K562 (cell line): ENCODE results near the gene CD22. TPM values are rescaled to one million over a fixed set of nuclear protein-coding genes. Genes with fewer than 3 reads are reported as not detected.
A peak's percentile ranks its signal among the peaks of the same experiment; 100 is the strongest.
"Not testable (repeated sequence)": the region's sequence is repeated elsewhere in the genome, so short reads cannot be mapped to it uniquely, and the experiment has no call there.

Source experiments
- ATAC-seq: fragments of 200-7000 bp; cut with Tn5 transposase; 3 replicates; pipeline ENCODE4 v1.9.1; 2020; ENCODE audit warnings: moderate library complexity
- BruUV-seq: library from RNA; stranded (reverse); fragments of 400-500 nt; replicated peaks from 2 replicates; lab custom pipeline; 2021; lab: Mats Ljungman, UMichigan
- CTCF ChIA-PET: fragments of 300-600 bp; formaldehyde crosslinking; extraction: SDS; loops from one replicate; lab custom pipeline; 2021; ENCODE audit warnings: low intra/inter-chr PET ratio; lab: Yijun Ruan, JAX
- POLR2A ChIA-PET: fragments of 300-600, 350-650 bp; sonication (Branson Sonifier 250); formaldehyde crosslinking; extraction: SDS; loops from one replicate; lab custom pipeline; 2021; ENCODE audit warnings: antibody characterized with exemption, inconsistent platforms; lab: Yijun Ruan, JAX
- DNase-seq, 4 experiments: peaks; one replicate each; pipeline versions ENCODE4 v3.0.0 to v3.0.0-alpha.2; 2011 to 2018; ENCODE audit warnings: low spot score in 3 of 4, mixed read lengths in 3 of 4; ENCODE audit errors: extremely low read depth in 1 of 4
- FAIRE-seq: peaks from 2 replicates; lab custom pipeline; 2011; peaks lifted over from hg19 to GRCh38; lab: Jason Lieb, UNC
- H2AFZ ChIP-seq: 2 replicates; pipeline ENCODE4 v1.6.0; 2011; ENCODE audit warnings: low read depth, low read length, control low read depth, inconsistent platforms
- H3K27ac ChIP-seq: fragments of 200-600 bp; 3 replicates; pipeline ENCODE4 v1.8.0; 2011; ENCODE audit warnings: low read depth, mild to moderate bottlenecking, control low read depth, inconsistent platforms, low read length, moderate library complexity, mixed read lengths; ENCODE audit errors: extremely low read depth
- H3K27me3 ChIP-seq, 2 experiments: fragments of 300-600 bp in 1 of 2; 2 replicates in 1 of 2; 3 replicates in 1 of 2; pipeline versions ENCODE4 v1.6.0 to v1.8.0; 2011; ENCODE audit warnings: inconsistent platforms in 2 of 2, low read length in 2 of 2, mild to moderate bottlenecking in 1 of 2, mixed read lengths in 1 of 2, moderate library complexity in 1 of 2; ENCODE audit not compliant: control insufficient read depth in 2 of 2, insufficient read depth in 2 of 2
- H3K36me3 ChIP-seq: fragments of 300-600 bp; 3 replicates; pipeline ENCODE4 v1.8.0; 2011; ENCODE audit warnings: mild to moderate bottlenecking, low read length, inconsistent platforms; ENCODE audit not compliant: control insufficient read depth, insufficient read depth
- H3K4me1 ChIP-seq, 2 experiments: fragments of 200-600 bp in 1 of 2; replicated peaks in 1 of 2; 2 replicates in 1 of 2; 3 replicates in 1 of 2; pipeline versions ENCODE4 v1.5.1 to v1.8.0; 2011; ENCODE audit warnings: inconsistent platforms in 2 of 2, low read length in 2 of 2, mild to moderate bottlenecking in 1 of 2, mixed read lengths in 1 of 2, moderate library complexity in 1 of 2; ENCODE audit not compliant: control insufficient read depth in 2 of 2, insufficient read depth in 2 of 2
- H3K4me2 ChIP-seq: 2 replicates; pipeline ENCODE4 v1.6.1; 2011; ENCODE audit warnings: low read length, control low read depth, inconsistent platforms, mixed read lengths; ENCODE audit not compliant: insufficient read depth
- H3K4me3 ChIP-seq: fragments of 200-600 bp; sonication (generic), shearing (Covaris generic); 2 replicates; pipeline ENCODE4 v1.5.1; 2016; ENCODE audit warnings: control low read depth, inconsistent platforms
- H3K79me2 ChIP-seq: fragments of 200-600 bp; 3 replicates; pipeline ENCODE4 v1.8.0; 2011; ENCODE audit warnings: low read length, inconsistent platforms; ENCODE audit not compliant: control insufficient read depth, insufficient read depth
- H3K9ac ChIP-seq, 2 experiments: 2 replicates each; pipeline versions ENCODE4 v1.6.0 to v1.6.1; 2011; ENCODE audit warnings: low read depth in 2 of 2, low read length in 2 of 2, control low read depth in 1 of 2, inconsistent platforms in 1 of 2, mild to moderate bottlenecking in 1 of 2, mixed read lengths in 1 of 2; ENCODE audit not compliant: insufficient read depth in 1 of 2
- H3K9me1 ChIP-seq: one replicate; pipeline ENCODE4 v1.6.0; 2011; ENCODE audit warnings: inconsistent platforms, mild to moderate bottlenecking, low read length, moderate library complexity; ENCODE audit not compliant: control insufficient read depth, insufficient read depth
- H3K9me3 ChIP-seq: replicated peaks from 2 replicates; pipeline ENCODE4 v1.5.1; 2011; ENCODE audit warnings: low read depth, low read length, inconsistent platforms; ENCODE audit not compliant: control insufficient read depth, insufficient read depth
- H4K20me1 ChIP-seq: replicated peaks from 2 replicates; pipeline ENCODE4 v1.6.1; 2011; ENCODE audit warnings: low read length, inconsistent platforms, mixed read lengths; ENCODE audit not compliant: control insufficient read depth, insufficient read depth
- WGBS: fragments of 100-300 bp; shearing (Covaris generic); methylation state at CpG from one replicate; pipeline ENCODE4 v1.1.6; 2016; ENCODE audit warnings: low coverage, mixed read lengths; ENCODE audit not compliant: insufficient coverage; ENCODE audit errors: missing lambda C conversion rate; 5-methylcytosine and 5-hydroxymethylcytosine counted together
- in situ Hi-C: fragments of 300-500 bp; cut with MboI; formaldehyde crosslinking; loops from 4 replicates; pipeline ENCODE4 v1.15.0; 2018; ENCODE audit warnings: inconsistent platforms, mixed read lengths
- intact Hi-C: fragments of 100-400 bp; cut with micrococcal nuclease; formaldehyde crosslinking; loops from 2 replicates; pipeline ENCODE4 v1.14.2; 2022
- polyA plus RNA-seq, 8 experiments: library from polyadenylated mRNA; depleted of rRNA in 4 of 8; stranded (reverse) in 5 of 8; unstranded in 3 of 8; fragments of >200 nt; fragmentation: Nextera tagmentation in 2 of 8; fragmentation: Illumina TruSeq in 1 of 8; extraction: Ambion mirVana in 2 of 8; extraction: Trizol in 1 of 8; gene quantifications; 2 replicates each; pipeline versions ENCODE4 v1.2.1 to v1.2.3, GENCODE V29; 2011 to 2014; ENCODE audit warnings: inconsistent platforms in 1 of 8, missing spikeins in 1 of 8
- total RNA-seq, 7 experiments: library from RNA; depleted of rRNA in 6 of 7; stranded (reverse); fragments of >200 nt in 6 of 7; fragmentation: Illumina TruSeq in 2 of 7; extraction: Trizol in 2 of 7; gene quantifications; 2 replicates each; pipeline versions ENCODE4 v1.2.1 to v1.2.3, GENCODE V29; 2011 to 2021; ENCODE audit warnings: low replicate concordance in 1 of 7

CD22 gene
- total and polyA plus RNA-seq, 9 of the 15 experiments (the other 6 are each of a cell fraction or from before 2014, with no cell fraction given), result 0.29 to 5.0 (median 3.5) TPM

DNA sequence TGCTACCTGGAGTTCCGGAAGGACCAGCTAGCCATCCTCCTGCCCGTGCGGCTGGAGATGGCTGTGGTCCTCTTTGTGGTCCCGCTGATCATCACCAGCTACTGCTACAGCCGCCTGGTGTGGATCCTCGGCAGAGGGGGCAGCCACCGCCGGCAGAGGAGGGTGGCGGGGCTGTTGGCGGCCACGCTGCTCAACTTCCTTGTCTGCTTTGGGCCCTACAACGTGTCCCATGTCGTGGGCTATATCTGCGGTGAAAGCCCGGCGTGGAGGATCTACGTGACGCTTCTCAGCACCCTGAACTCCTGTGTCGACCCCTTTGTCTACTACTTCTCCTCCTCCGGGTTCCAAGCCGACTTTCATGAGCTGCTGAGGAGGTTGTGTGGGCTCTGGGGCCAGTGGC lies 30.4 kb downstream of the CD22 start:
- H3K27me3 ChIP-seq, result peaks cover 14 to 46% of the 10 kb centered on the region in 2 experiments; a peak in 4 of 5 replicates
- ATAC-seq, H2AFZ ChIP-seq, H3K79me2 ChIP-seq, H3K4me1 ChIP-seq, POLR2A ChIA-PET, H4K20me1 ChIP-seq, BruUV-seq, H3K36me3 ChIP-seq, H3K4me2 ChIP-seq, H3K4me3 ChIP-seq, DNase-seq, H3K9me3 ChIP-seq, H3K9ac ChIP-seq, H3K27ac ChIP-seq, intact Hi-C loops, in situ Hi-C loops, CTCF ChIA-PET, H3K9me1 ChIP-seq: not testable (repeated sequence)
- FAIRE-seq, result peak; percentile 32
- WGBS, result 10% methylated on average over 12 of the region's 21 CpGs

- H3K27ac ChIP-seq, H3K36me3 ChIP-seq, H3K4me1 ChIP-seq, DNase-seq, H3K79me2 ChIP-seq, H3K9me1 ChIP-seq, H3K9ac ChIP-seq, FAIRE-seq, in situ Hi-C loops, H2AFZ ChIP-seq, H3K4me2 ChIP-seq, H4K20me1 ChIP-seq, ATAC-seq, BruUV-seq, H3K9me3 ChIP-seq, CTCF ChIA-PET, intact Hi-C loops, H3K4me3 ChIP-seq, POLR2A ChIA-PET: not testable (repeated sequence)
- no CpG with 5 or more reads among the region's 5 CpGs for WGBS
- peaks cover 14 to 50% of the 10 kb centered on the region in 2 experiments; a peak in 4 of 5 replicates for H3K27me3 ChIP-seq
These were observed 31.1 kb downstream of the CD22 start for GRCh38 chr19:35360081-35360480.
